GM12872 (cell line): Measurements from ENCODE around the gene NIPBL.

Source experiments
- TF ChIP-seq, protein P1 (sequence below): IDR thresholded peaks from 3 replicates; pipeline ENCODE4 v1.5.1; 2011; ENCODE audit warnings: low read depth, mild to moderate bottlenecking, low read length, moderate library complexity; ENCODE audit not compliant: insufficient read depth

NIPBL gene

DNA sequence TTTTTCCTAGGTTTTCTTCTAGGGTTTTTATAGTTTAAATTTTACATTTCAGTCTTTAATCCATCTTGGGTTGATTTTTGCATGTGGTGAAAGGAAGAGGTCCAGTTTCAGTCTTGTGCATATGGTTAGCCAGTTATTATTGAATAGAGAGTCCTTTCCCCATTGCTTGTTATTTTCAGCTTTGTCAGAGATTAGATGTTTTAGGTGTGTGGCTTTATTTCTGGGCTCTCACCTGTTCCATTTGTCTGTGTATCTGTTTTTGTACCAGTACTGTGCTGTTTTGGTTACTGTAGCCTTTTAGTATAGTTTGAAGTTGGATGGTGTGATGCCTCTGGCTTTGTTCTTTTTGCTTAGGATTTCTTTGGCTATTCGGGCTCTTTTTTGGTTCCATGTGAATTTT, 25.8 kb downstream of the NIPBL start:
- TF ChIP-seq, protein P1, sequence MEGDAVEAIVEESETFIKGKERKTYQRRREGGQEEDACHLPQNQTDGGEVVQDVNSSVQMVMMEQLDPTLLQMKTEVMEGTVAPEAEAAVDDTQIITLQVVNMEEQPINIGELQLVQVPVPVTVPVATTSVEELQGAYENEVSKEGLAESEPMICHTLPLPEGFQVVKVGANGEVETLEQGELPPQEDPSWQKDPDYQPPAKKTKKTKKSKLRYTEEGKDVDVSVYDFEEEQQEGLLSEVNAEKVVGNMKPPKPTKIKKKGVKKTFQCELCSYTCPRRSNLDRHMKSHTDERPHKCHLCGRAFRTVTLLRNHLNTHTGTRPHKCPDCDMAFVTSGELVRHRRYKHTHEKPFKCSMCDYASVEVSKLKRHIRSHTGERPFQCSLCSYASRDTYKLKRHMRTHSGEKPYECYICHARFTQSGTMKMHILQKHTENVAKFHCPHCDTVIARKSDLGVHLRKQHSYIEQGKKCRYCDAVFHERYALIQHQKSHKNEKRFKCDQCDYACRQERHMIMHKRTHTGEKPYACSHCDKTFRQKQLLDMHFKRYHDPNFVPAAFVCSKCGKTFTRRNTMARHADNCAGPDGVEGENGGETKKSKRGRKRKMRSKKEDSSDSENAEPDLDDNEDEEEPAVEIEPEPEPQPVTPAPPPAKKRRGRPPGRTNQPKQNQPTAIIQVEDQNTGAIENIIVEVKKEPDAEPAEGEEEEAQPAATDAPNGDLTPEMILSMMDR: no peak

DNA sequence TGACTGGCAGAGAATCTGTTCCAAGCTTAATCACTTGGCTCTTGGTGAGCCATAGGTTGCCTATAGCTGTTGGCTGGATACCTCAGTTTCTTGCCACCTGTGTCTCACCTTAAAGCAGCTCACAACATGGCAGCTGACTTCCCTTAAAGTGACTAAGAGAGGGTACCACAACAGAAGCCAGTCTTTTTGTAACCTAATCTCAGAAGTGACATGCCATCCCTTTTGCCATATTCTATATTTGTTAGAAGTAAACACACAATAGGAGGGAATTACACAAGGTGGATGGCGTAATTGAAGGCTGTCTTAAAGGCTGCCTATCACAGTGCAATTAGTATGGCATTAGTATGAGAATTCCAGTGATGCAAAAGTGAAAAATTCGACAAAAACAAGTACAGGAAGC, 28.1 kb downstream of the NIPBL start:
- TF ChIP-seq, protein P1: no peak

DNA sequence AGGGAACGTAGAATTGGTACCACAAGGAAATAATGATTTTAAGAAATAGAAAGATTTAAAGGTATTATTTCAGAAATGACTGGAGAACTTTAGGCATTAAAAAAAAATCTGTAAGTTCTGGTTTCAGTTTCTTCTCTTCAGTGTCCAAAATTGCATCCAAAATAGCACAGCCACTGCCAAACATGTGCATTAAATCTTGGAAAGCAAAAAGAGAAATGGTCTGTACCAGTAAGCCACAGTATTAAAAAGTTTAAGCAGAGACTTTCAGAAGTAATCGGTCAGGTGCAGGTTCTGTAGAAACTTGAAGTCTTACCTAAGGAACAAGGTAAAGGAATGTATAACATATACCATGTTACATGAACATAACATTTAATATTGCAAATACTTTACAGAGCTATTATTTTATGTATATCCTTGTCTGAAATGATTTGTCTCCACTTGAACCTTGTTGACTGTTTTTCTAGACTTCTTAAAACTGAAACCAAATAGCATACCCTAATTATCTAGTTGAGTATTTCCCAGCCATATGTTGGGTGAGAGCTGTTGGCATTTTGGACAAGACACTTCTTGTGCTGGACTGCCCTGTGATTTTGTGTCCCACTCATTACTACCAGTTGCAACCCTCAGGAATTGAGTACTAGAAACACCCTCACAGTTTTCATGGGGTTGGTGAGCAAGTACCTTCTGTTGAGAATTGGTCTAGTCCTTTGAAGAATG, 32.1 kb downstream of the NIPBL start:
- TF ChIP-seq, protein P1: no peak

DNA sequence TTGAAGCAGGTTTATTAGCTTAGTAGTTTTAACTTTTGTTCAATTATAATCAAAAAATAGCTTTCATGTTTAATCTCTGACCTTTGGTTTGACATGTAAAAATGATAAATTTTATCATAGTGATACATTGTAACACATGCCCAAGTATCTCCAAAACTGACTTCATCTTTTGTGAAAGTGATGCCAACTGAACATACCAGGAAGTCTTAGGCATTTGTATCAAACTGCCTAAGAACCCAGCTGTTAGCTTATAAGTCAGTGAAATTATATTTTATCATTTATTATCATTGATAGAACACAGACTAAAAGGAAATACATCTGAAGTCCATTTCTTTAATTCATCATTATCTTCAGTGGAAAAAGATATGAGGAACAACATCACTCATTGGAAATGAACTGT, 39.1 kb downstream of the NIPBL start:
- TF ChIP-seq, protein P1: no peak

DNA sequence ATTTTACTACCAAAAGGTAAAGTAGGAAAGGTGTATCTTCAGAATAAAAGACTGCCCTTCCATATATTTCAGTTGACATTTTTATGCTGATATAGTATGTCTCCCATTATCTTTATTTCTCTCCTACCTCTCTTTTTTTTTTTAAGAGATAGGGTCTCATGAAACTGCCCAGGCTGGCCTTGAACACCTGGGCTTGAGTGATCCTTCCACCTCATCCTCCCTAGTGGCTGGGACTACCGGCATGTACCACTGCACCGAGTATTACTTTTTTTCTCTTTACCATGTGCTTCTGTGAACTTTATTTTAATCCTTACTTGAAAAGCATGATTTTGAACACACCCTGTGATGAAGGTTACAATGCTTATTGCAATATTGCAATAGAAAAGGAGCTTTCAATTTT, 42.7 kb downstream of the NIPBL start:
- TF ChIP-seq, protein P1: no peak

DNA sequence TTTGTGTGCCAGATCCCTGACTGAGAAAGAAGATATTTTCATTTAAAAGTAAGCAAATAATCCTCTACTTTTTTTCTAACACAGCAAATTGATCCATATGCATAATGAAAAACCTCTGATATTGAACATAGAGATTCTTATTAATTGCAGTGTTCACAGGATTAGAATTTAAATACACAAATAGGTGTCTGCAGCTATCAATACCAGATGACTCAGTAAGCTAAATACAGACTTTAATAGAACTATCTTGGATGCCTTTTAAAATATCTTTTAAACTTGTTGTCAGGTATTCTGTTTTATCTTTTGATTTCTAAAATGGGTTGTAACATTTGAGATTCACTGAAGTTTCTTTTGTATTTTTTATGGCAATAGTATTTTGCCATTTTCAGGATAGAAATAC, 43.1 kb downstream of the NIPBL start:
- TF ChIP-seq, protein P1: no peak

DNA sequence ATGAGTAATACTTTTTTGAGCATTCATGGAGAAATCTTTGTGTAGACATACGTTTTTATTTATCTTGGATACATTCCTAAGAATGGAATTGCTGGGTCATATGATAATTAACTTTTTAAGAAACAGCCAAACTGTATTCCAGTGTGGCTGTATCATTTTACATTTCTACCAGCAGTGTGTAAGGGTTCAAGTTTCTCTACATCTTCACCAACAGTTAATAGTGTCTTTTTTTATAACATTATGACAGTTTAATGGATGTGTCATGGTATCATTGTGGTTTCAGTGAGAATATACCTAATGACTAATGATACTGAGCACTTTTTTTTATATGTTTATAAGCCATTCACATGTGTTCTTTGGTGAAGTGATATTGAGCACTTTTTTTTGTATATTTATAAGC, 52.4 kb downstream of the NIPBL start:
- TF ChIP-seq, protein P1: no peak
